NOMO-1 treated with DMSO at 0.1 percent for 48 hours (cell line): ENCODE results near the gene PYM1.

Experiments
- DNase-seq: peaks from one replicate; lab custom pipeline; 2025; ENCODE audit not compliant: unreplicated experiment; lab: John Stamatoyannopoulos, UW

The PYM1 gene

DNA sequence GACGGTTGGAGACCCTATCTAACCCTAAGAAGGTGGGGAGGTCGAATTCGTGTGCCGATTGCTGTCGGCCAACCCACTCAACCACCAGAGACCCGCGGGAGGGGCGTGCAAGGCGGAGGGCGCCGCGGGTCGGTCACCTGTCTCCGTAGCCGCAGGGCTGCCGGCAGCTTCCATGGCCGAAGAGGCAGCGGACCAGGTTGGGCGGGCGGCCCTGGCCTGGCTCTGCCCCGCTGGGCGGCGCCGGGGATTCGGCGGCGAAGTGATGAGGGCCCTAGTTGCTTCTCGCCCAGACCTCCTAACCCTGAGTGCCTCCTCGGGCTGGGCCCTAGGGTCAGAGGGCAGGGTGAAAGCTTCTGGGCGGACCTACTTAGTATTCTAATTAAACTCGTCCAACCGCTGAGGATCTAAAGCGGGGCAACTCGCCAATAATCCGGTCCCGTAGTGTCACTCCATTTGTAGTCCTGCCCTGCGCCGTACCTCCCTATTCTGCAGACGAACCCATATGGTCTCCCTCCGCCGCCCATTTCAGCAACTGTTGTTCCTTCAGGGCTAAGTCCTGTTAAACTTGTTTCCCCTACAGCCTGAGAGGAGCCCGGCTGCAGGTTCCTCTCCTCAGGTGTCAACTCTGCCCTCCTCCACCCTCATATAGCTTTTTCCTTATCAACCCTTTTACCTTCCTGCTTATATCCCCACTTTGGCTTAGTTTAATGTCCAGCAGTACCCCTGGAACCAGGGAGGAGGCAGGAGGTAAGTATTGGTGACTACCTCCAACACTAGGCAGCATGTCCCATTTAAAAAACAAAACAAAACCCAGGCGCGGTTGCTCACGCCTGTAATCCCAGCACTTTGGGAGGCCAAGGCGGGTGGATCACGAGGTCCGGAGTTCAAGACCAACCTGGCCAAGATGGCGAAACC, at the start of gene PYM1:
TSS of gene PYM1 (minus strand) at position 307 of the 915 bp plus-strand sequence. CDS start at position 174, 133 bp downstream.
- DNase-seq = peak; percentile 96

DNA sequence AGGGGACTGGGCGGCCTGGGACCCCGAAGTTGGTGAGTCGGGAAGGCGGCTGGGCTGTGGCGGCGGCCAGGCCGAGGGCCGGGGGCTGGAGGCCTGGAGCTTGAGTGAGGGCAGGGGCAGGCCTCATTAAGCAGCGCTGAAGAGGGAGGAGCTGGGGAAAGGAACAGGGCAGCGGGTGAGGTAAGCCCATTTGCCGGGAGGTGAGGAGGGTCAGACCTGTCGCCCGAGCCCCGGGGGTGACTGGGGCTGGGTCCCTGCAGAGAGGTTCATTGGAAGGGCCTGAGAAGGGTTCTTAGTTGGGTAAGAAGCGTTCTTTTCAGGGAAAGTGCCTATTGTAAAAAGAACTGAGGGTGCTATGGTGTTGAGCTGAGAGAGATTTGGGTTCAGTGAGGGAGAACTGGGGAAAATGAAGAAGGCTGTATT, 46.6 kb upstream of the PYM1 start:
- DNase-seq = peak; percentile 28

DNA sequence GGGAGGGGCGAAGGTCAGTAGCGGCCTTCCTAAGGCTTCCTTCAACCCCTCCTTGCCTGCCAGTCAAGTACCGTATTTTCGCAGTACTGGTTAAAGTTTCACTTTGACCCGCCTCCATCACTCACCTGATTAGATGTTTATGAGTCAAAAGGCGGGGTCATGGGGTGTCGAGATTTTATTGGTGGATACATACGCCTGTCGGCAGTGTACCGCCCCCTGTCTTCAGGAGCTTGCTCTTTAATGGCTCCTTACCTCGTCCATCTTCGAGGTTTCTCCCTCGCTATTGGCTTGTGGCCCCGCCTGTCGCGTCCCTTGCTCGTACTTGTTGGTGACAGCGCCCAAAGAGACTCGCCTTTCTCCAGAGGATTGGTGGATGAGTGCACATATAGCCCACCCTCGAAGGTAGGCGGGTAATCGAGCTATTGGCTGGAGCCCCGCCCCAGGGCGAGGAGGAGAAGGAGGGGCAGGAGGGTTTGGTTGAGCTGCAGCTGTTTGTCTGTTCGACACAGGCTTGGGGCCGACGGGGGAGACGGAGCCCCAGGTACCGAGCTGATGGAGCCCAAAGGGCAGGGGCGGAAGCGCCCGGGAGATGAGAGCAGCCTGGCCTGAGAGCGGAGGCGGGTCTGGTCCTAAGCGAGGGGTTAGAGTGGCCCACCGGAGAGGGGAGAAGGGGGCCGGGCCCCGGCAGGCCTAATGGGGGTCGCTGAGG, 46.1 kb upstream of the PYM1 start, which contains the start of gene RAB5B:
TSS of gene RAB5B (plus strand) at position 480 of the 709 bp plus-strand sequence. CDS start 12,883 bp downstream, outside the sequence.
- DNase-seq = peak; percentile 100

DNA sequence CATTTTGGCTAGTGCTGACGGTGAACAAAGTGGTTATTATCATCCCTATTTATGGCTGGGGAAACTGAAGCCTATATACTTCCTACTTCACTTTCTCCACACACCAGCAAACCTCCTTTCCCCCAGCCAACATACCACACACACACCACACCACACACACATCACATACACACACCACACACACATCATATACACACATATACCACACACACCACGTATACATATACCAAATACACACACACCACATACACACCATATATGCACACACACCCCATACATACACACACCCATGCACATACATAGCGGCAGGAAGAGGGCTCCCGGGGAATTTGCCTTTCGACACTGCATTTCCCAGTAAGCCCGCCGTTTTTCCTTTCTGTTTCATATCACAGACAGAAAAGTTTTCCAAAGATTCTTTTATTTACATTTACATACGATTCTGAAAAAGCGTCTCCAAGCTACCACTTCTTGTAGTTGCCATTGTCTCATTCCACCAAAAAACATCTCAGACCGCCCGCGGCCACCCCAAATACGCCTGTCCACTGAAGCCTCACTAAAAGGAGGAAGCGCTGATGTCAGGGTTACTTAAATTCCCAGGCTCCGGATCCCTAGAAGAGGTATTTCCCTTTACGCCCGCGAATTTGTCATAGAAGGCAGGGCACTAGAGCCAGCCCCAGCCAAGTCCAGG, 45.4 kb upstream of the PYM1 start:
- peak; percentile 26 for DNase-seq

DNA sequence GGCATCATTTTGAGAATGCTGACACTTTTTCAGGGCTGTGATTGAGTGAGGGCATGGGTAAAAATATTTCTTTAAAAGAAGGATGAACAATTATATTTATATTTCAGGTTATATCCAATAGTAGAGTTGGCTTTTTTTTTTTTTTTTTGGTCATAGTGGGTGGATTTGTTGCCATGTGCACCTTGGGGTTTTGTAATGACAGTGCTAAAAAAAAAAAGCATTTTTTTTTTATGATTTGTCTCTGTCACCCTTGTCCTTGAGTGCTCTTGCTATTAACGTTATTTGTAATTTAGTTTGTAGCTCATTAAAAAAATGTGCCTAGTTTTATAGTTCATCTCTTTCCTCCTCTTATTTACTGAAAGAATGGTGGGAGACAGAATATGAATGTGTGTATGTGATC, 44.8 kb upstream of the PYM1 start:
- DNase-seq = no peak

DNA sequence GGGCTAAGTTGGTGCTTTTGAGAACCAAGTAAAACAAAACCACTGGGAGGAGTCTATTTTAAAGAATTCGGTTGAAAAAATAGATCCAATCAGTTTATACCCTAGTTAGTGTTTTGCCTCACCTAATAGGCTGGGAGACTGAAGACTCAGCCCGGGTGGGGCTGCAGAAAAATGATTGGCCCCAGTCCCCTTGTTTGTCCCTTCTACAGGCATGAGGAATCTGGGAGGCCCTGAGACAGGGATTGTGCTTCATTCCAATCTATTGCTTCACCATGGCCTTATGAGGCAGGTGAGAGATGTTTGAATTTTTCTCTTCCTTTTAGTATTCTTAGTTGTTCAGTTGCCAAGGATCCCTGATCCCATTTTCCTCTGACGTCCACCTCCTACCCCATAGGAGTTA, 44.3 kb upstream of the PYM1 start:
- DNase-seq = no peak

DNA sequence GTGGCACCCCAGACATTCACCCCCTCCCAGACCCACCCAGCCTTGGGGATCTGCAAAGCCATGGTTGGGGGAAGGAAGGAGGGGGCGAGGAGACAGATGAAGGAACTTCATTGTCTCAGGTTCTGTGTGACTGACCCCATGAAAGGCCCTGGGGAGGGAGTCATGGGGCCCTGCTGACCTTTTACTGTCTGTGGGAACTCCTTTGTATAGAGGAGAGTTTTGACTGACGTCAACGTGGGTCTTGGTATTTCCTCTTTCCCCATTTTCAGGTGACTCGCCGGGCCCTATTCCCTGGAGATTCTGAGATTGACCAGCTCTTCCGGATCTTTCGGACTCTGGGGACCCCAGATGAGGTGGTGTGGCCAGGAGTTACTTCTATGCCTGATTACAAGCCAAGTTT, 43.1 kb upstream of the PYM1 start:
- no peak for DNase-seq

DNA sequence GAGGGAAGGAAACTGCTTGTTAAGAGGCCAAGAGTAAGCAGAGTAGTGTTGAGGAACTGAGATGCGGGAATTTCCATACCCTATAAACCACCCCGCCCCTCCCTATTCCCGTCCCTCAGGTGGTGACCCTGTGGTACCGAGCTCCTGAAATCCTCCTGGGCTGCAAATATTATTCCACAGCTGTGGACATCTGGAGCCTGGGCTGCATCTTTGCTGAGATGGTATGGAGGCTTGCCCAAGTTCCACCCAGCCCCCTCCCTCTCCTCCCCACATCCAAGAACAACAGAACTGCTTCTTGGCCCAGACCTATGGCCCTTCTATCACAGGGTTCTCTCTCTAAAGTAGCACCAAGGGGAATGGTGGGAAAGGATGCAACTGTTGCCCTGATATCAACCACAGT, 41.7 kb upstream of the PYM1 start:
- no peak for DNase-seq

DNA sequence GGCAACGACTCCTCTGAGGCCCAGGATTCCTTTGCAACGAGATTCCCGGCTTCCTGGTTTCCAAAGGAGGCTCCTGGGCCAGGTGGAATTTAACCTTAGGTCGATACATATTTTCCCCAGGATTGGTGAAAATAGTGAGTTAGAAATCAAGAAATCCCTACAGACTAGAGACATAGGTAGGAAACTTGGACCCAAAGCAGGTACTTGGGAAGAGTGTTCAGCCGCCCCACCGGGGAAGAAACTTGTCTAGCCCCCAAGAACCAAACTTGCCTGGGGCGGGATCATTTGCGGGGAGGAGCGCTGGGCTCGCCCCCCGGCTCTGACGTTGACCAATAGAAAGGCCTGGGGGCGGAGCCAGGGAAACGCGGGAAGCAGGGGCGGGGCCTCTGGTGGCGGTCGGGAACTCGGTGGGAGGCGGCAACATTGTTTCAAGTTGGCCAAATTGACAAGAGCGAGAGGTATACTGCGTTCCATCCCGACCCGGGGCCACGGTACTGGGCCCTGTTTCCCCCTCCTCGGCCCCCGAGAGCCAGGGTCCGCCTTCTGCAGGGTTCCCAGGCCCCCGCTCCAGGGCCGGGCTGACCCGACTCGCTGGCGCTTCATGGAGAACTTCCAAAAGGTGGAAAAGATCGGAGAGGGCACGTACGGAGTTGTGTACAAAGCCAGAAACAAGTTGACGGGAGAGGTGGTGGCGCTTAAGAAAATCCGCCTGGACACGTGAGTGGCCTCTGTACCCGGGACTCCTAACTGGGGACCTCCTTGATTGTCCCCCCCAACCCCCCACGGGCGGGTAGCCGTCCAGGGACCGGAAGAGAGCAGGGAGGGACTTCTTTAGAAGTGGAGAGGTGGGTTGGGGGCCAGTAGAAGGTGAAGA, 39.0 kb upstream of the PYM1 start, which contains the start of gene CDK2:
TSS of gene CDK2 (plus strand) at position 423 of the 874 bp plus-strand sequence. CDS start at position 602, 179 bp downstream.
- DNase-seq = peak; percentile 79

DNA sequence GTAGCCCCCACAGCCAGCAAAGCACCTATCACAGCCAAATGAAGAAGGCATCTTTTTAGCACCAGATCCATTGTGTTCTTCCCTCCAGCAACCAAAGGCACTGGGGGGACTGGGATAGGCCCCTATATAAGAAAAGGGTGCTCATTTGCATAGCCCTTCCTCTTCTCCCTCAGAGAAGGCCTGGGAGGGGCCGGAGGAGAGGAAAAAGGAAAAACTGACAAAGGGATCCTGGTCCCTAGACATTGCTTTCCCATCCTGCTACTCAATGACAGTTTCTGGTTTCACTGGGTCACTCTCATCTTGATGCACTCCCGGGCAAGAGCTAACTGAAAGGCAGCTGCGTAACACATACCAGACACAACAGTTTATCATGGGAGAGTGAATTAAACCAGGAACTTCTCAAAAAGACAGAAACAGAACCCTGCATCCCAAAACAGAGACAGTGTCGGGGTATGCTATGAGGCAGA, 38.3 kb upstream of the PYM1 start, which contains the start of gene PMEL:
TSS of gene PMEL (minus strand) at position 102 of the 467 bp plus-strand sequence. CDS start at position 71, 31 bp downstream.
- DNase-seq = peak; percentile 3

DNA sequence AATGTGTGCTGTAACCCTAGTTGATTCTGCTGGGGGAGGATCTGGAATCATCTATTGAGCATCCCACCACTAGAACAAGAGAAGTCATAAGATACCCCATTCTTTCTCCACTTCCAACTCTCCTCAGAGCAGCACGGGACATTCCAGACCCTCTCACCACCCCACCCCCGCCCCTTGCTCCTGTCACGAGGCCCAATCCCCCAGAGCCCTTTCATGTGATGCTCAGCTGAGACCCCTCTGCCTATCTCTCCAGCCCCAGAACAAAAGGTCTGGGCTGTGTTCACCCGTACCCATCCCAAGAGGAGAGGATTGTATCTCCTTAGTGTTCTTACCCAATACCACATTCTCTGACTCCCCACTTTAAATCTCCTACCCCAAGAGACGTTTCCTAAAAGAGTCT, 37.5 kb upstream of the PYM1 start:
- no peak for DNase-seq

DNA sequence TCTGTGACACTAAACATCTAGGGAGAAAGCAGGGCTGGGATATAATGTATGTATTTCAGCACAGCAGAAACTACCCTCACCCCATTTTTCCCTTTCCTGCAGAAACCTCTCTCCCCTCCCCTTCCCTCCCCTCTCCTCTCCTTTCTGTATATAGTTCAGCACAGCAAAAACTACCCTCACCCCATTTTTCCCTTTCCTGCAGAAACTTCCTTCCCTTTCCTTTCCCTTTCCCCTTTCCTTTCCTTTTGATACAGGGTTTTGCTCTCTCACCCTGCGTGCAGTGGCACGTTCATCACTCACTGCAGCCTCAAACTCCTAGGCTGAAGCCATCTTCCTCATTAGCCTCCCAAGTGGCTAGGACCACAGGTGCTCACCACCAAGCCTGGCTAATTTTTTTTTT, 36.1 kb upstream of the PYM1 start:
- no peak for DNase-seq

DNA sequence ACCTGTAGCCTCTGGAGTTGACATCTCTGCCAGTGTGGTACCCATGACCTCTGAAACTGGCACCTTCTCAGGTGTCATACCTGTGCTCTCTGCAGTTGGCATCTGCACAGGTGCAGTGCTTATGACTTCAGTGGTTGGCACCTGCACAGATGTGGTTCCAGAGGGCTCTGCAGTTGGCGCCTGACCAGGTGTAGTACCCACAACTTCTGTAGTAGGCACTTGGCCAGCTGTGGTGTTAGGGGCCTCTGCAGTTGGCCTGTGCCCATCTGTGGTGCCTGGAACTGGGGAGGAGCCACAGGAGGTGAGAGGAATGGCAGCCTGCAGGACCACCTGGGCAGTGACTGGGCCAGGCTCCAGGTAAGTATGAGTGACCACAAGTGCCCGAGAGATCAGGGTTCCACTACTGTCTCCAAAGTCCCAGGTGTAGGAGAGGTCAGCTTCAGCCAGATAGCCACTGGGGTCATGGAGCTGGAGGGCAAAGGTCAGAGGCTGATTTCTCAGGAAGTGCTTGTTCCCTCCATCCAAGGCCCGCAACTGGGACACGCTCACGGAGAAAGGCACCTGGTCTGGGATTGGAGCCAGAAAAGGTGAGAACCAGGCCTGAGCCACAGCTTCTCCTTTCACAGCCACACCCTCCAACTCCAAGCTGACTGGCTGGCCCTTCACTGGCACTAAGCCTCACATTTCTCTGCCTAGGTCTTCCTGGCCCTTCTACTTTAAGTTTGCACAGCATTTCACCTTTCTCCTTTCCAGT, 29.6 kb upstream of the PYM1 start:
- no peak for DNase-seq

DNA sequence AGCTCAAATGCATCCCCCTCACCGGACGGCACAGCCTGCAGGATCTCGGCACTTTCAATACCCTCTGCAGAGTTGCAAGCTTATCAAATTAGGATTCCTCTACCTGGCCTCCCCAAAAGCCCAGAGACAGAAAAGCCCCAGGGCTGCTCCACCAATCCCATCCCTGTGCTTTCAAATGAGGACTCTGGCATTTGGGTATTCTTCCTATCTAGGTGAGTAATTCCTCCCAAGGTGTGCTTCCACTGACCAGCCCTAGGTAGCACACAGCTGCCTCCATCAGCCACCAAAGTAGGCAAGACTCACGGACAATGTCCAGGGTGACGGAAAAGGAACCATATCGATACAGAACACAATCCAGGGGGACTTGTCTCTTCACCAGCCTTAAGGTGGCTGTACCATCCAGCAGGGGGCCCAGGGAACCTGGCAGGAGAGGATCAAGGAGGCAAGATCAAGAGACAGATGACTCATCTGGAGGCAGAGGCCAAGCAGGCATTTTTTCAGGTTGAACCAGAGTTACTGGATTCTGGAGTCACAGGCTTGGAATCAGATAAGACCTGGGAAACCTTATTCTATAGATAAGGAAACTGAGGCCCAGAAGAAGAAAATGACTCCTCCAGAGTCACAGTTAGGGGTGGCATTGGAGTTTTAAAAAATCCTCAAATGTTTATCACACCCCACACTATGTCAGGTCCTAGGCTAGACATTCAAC, 28.3 kb upstream of the PYM1 start:
- peak; percentile 3 for DNase-seq

DNA sequence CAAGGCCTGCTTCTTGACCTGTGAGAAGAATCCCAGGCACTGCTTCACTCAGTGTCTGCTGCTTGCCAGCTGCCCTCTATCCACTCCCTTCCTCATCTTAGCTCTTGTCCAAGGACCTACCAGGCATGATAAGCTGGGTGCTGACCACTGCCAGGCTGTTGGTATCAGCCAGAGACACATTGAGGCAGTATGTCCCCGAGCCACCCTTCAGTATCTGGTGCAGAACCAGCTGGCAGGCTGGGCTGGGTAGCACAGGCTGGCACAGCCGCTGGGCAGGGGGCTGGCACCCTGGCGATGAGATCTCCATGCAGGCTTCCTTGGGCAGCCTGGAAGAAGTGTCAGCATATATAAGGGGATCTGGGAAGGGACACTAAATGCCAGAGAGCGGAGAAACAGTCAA, 27.6 kb upstream of the PYM1 start:
- DNase-seq = no peak

DNA sequence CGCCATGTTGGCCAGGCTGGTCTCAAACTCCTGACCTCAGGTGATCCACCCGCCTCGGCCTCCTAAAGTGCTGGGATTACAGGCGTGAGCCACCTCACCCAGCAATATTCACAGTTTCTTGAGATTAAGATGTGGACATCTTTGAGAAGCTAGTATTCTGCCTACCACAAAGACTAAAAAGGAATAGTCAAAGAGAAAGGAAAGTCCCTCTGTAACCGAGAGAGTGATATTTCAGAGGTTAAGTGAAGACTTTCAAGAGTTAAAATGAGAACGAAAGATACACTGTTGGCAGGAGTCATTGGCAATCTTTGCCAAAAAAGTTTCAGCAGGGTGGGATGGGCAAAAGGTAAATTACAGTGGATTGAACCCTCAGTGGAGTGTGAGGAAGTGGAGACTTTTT, 18.9 kb upstream of the PYM1 start:
- no peak for DNase-seq

DNA sequence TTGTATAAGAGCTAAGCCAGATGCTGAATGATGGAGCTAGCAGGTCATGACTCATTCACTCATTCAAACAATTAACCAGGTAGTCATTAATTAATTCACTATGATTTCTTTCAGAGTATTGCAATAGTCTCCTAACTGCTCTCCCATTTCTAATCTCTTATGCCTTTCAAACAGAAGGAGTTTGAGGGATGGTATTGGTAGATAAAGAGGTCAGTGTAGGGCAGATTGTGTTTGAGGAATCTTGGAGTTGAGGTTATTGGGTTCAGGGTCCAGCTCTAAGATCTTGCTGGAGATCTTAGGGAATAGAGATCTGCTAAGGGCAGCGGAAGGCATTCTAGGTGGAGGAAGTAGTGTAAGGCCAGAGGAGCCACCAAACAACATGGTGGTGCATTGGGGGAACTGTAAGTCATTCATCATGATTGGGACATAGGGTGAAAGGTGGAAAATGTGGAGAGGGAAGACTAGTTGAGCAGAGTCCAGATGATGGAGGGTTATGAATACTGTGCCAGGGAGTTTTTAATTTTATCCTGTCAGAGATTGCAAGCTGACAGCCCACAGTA, 15.0 kb upstream of the PYM1 start:
- no peak for DNase-seq

DNA sequence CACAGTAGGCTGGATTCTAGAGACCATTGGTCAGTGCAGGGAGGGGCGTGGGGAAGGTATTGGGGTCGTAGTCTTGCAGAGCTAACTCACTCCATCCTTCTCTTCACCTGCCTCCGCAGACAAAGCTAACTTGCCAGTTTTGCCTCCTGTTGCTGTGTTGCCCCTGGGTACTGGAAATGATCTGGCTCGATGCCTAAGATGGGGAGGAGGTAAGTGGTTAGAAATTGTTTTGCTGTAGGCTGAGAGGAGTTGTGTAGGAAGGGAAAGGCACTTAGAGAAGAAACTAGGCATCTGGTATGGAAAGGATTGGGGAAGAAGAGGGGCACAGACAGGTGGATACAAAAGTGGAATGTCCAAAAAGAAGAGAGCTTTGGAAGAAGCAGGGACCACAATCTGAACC, 14.4 kb upstream of the PYM1 start:
- DNase-seq = no peak
